Stimulated activated CD4-positive, alpha-beta T cell treated with anti-CD3 and anti-CD28 coated beads, Interleukin-12 subunit alpha, Interleukin-12 subunit beta, amount 100 ng/mL, for 4 hours (primary cell): ENCODE measurements around the gene ZNF839.
"Not testable (repeated sequence)": the region's sequence is repeated elsewhere in the genome, so short reads cannot be mapped to it uniquely, and the experiment has no call there.

Source experiments
- DNase-seq: peaks from one replicate; pipeline ENCODE4 v3.0.0-alpha.2; 2020

Gene ZNF839

DNA sequence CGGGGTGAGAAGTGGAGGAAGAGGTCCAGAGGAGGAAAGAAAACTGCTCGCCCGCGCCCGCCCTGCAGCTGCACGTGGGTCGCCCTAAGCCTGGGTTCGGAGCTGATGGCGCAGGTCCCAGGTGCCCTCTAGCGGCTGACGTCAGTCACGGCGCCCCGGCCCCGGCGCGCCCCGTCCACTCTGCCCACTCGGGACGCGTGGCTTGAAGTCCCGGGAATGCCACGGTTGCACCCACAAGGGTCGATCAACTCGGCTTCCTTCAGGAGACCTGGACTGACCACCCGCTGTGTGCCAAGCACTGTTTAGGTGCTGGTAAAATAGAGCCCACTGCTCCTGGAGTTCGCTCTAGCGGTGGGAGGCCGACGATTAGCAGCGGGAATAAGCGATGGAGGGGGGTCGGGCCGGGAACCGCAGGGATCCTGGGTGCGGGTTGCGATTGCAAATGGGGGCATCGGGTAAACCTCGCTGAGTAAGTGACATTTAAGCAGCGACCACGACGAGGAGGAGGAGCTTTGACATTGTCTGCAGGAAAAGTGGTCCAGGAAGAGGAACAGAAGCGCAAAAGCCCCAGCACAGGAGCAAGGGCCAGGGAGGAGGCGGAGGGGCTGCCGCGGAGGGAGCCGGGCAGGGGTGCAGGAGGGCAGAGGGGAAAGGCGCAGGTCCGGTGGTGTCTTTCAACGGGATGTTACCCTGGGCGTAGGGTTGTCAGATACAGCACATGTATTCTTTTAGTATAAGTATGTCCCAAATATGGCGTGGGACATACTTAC is 5.1 kb upstream of the ZNF839 start:
- peak; percentile 80 for DNase-seq

DNA sequence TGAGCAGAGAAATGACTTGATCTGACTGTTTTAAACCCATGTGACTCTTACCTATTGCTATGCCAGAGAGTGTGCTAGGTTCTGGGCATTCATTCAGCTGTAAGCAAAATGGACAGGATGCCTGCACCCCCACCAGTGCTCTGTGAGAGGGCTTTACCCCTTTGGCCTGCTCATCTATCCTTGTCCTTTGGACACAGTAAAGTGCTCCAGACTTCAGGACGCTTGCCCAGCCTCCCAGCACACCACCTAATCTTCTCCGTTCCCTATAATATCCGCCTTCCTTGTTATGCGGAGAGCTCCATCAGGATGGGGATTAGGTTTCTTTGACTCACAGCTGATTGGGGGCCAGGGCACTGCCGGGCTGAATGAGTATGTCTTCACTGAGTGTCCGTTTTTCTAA is 4.4 kb upstream of the ZNF839 start:
- no peak for DNase-seq

DNA sequence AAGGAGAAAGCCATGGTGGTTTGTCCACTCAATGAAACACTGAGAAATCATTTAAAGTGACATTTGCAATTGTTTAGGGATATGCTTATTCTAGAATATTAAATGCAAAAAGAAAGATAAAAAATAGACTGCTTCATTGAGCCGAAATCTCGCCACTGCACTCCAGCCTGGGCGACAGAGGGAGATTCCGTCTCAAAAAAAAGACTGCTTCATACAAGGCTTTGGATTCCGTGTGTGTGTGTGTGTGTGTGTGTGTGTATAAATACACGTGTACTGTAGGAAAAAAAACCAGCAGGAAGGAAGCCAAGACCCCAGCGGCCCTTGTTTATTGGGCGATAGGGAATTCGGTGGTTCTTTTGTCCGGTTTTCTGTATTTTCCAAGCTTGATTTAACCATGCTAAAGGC is 3.2 kb upstream of the ZNF839 start:
- DNase-seq = peak; percentile 16

DNA sequence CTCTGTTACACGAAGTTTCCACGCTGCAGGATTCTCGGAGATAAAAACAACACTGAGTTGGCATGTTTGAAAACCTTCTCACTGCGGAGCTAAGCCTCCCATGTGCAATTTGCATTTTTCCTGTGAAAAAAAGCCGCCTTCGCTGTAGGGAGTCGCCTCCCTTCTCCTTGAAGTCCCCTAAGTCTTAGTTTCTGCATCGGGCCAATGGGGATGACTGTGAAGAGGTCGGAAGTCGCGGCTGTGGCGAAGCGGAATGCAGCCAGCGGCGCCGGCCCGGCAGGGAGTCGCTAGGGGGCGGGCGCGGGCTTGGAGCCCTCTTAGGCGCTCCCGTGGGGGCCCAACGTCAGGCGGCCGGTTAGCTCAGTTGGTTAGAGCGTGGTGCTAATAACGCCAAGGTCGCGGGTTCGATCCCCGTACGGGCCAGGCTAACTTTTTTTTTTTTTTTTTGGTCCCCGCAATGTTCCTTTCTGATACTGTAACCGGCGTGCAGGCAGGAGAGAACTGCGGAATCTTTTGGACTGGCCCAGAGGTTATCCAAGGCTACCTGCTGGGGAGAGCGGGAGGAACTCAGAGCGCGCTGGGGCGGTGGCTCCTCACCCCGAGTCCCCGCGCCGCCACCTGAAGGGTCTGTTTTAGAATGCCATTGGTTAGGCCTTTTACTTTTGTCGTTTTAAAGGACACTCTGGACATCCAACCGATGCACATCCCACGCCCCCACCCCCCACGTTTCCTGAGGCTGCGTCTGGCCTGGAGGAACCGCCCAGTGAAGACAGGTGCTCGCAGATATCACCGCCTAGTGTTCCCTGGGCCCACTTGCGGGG is 2.6 kb upstream of the ZNF839 start:
- DNase-seq = peak; percentile 96

DNA sequence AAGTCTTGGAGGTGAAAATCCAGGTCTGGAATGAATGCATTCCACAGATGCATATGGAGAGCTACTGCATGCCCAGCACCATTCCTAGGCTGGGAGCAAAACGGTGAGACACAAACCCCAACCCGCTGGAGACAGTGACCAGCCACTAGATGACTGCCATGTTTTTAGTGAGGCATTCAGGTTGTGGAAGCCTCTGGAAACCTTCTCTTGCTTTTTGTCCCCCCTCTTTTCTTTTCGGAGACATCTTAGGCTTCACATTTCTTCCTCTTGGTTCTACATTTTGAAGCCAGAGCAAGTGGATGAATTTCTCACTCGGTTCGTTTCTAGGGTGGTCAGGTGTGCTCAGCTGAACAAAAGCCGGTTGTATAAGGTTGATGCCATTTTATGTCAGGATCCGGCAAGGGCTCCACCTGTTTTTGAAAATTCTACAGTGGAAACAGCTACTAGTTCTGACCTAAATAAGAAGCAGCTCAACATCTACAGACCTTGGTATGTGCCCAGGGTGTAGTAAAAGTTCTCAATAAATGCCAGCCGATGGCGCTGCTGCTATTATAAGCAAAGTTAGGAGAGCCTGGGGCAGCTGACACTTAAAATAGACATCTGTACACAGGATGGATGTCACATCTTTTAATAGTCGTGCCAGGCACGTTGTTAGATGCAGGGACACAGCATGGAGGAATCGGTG is 1.8 kb upstream of the ZNF839 start:
- DNase-seq = no peak

DNA sequence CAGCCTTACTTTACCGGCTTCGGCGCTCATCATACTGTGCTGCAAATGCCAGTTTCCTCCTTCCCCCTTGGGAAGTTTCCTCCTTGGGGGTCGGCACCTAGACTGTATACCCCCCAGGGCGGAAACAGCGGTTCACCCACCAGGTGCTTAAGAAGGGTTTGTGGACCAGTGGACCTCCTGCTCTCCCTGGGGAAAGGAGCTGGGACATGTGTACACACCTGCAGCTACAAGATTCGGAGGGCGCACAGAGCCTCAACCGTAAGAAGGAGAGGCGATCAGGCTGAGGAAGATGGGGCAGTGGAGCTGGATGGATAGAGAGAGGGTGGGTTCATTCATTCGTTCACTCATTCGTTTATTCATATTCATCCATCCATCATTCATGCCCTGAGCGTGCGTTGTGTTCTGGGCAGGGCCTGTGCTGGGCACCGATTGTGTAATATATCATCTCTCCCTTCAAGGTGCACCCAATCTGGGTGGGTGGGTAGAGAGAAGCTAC is 717 bp upstream of the ZNF839 start:
- DNase-seq = no peak

DNA sequence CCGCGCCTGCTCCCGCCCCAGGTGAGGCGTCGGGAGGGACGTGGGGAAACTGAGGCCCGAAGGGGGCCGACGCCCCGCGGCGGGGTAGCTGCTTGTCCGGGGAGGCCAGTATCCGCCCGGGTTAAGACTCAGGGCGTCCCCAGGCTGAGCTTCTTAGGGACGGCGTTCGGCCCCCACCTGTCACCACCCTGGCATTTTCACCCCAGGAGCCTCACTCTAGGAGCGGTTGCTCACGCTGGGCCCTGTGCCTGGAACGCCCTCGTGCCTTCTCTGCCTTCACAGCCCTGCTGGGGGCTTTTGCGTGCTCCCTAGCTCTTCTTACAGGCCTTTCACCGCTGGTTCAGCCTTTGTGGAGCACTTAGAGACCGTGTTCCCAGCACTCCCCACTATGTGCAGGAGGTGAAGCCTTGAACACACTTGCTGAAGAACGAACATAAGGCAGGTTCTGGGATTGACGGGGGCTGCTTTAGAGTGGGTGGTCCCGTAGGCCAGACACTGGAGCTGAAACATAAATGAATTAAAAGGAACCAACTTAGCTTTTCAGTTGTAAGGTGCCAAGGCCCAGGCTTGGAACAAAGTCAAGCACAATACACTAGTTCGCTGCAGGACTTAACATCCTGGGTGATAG is 601 bp downstream of the ZNF839 start:
- DNase-seq = peak; percentile 41

DNA sequence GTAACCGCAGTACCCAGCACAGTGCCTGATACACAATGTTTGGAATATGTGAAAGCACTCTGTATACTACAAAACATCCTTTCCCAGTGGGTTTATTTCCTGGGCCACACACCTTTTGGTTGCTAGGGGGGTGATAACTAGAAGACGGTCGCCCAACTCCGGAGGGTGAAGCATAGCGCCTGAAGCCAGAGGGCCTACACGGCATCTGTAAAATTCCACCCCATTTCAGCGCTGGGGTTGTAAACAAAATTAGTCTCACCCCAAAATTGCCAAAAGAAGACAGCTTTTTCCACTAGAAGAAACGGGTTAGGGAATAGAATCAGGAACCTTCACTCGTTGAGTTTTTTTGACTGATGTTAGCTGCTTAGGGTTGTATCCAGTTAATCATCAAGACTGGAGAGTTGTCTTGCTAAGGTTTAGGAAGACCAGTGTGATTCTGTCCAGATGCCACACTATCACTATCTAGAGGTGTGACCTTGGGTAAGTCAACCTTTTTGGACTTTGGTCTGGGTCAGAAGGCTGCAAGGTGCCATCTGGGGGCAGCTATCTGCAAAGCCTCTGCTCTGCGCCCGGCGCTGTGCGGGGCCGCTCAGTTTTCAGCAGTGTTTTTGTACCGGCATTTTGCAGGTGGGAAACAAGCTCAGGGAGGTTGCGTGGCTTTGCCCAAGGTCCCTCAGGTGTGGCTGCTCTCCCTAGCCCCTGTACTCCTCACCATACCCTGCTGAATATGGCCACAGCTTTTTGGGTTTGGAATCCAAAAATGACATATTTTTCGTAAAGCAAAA is 1.3 kb downstream of the ZNF839 start:
- DNase-seq = no peak

DNA sequence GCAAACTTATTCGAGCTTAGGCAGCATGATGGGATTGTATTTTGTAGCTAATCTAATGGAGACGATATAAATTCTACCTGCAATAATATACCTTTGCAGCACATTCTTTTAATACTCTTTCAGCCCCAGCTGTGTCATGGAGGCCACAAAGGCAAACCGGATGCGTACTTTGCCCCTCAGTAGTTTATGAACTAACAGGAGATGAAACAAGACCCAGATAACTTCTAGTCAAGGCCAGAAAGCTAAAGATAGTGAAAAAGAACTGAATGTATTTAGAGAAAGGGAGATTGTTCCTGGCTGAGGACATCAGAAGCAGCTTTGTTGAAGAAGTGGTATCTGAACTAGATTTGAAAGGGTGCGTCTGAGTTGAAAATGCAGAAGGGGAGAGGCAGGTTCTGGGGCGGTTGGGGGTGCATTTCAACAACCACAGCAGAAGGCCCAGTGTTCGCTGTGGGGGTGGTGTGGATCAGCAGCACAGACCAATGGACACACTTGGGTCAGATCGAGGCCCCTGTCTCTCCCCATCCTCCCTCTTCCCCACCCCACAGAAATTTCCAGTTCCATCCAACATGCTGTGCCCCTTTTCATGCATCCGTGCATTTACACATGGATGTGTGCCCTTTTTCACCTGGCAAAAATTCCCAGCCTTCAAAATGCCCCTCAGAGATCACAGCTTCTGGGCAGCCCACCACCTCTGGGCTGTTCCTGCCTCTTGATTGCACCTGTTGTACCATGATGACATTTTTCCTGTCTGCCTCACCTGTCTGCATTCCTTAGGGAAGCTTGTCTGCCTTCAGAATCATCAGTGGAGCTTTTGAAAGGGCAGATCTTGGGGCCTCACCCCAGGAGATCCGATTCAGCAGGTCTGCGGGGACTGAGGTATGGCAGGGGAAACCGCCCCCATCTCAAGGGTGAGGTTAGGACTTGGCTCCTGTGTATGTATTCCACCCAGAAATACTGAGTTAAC is 2.2 kb downstream of the ZNF839 start:
- no peak for DNase-seq

DNA sequence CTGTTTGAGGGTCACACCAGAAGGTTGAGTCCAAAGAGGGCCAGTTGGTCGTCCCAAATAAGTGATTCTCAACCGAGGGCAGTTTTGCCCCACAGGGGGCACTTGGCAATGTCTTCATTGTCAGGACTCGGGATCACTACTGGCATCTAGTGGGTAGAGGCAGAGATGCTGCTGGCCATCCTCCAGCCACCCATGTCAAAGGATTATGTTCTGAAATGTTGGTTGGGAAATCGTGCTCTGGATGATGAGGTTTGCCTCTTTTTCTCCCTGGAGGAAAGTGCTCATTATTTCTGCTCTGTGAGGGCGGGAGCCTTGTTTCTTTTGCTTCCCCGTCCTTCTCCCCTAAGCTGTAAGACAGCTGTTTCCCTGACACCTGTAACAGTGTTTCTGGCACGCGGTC is 3.6 kb downstream of the ZNF839 start:
- no peak for DNase-seq

DNA sequence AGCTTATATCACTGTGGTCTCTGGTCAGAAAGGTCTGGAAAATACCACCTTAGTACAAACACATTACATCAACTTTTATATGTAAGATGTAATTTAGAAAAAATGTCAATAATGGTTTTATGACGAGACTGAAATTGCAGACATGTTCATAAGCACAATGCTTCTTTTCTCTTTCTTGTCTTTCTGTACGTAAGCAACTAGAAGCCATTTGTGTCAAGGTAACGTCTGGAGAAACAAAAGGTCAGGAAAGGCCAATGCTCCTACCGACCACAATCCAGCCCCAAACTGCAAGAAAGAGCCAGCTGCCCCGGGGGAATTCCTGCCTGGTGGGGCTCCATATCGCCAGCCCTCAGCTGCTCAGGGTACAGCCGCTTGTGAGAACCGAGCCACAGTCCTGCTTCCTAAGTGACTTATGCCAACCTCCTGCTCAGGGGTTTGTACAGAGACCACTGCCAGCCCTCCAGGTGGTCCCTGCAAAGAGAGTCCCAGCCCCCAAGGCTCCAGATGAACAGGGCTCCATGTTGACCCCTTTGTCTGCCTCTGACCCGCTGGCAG is 6.3 kb downstream of the ZNF839 start:
- DNase-seq = no peak

DNA sequence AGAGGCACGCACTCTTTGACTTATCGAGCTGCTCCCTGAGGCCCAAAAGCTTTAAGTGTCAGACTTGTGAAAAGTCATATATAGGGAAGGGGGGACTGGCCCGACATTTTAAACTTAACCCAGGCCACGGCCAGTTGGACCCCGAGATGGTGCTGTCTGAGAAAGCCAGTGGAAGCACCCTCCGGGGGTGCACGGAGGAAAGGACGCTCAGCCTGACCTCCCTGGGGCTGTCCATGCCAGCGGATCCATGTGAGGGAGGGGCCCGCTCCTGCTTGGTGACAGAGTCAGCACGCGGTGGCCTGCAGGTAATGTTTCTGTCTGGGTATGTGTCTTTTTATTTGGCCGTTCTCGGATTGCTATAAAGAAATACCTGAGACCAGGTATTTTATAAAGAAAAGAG is 7.0 kb downstream of the ZNF839 start:
- no peak for DNase-seq

DNA sequence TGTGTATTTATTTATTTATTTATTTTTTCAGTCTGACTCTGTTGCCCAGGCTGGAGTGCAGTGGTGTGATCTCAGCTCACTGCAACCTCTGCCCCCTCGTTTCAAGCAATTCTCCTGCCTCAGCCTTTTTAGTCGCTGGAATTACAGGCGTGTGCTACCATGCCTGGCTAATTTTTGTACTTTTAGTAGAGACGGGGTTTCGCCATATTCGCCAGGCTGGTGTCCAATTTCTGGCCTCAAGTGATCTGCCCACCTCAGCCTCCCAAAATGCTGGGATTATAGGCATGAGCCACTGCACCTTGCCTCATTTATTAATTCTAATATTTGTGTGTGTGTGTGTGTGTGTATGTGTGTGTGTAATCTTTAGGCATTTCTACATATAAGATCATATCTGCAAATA is 9.8 kb downstream of the ZNF839 start:
- DNase-seq = not testable (repeated sequence)

DNA sequence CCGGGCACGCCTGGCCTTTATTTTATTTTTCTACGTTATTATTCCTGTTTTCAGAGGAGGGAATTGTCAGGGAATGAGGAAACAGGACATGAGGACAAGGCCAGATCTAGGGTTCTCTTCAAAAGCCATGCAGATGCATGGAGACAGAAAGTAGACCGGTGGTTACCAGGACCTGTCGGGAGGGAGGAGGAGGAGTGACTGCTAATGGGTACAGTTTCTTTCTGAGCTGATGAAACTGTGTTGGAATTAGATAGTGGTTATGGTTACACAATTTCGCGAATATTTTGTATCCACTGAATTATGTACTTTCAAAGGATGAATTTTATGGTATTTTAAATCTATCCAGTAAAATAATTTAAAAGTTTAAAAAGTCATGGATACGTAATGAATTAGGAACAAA is 11.3 kb downstream of the ZNF839 start:
- DNase-seq = no peak

DNA sequence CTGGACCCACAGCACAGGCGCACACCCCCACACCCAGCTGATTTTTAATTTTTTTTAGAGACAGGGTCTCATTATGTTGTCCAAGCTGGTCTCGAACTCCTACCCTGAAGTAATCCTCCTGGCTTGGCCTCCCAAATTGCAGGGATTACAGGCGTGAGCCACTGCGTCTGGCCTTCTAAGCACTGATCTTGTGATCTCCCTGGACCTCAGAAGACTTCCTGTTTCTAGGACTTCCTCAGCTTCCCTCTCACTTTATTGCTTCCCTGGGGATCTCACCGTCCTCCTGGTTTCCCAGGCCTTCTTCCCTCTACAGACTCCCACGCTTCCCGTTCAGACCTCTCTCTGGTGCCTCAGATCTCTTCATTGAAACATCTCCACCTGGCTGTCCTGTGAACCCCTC is 13.8 kb downstream of the ZNF839 start:
- no peak for DNase-seq

DNA sequence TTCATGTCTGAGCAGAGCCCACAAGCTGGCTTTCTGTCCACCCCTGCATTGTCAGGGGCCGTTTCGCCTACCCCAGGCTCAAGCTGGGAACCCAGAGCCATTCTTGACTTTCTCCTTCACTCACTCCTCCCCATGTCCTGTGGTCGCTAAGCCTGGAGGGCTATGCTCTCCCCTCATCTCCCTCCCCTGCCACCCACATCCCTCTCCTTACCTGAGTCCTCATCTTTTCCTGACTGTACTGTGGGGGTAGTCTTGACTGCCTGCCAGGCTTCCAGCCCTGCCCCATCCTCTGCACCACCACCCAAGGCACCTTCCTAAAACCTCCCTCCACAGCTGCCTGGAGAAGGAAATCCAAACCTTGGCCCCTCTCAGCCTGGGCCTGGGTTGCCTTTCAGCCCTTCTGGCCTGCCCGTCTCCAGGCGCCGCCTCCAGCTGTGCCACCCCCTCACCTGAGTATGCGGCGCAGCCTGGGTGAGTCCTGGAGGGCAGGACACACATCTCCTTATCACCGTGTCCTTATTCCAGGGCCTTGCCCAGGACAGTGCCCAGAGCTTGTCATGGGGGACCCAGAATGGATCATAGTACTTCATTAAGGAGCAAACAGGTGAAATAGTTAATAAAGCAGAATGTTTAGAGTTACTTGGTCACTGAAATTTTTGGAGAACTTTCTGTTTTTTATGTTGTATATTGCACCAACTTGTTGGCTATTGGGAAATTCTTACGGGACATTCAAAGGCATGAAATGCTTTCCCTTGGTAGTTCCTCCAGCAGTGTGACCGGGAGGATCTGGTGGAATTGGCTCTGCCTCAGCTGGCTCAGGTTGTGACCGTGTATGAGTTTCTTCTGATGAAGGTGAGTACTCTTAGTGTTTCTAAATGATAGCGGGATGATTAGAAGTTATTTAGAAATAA is 14.5 kb downstream of the ZNF839 start:
- DNase-seq = no peak

DNA sequence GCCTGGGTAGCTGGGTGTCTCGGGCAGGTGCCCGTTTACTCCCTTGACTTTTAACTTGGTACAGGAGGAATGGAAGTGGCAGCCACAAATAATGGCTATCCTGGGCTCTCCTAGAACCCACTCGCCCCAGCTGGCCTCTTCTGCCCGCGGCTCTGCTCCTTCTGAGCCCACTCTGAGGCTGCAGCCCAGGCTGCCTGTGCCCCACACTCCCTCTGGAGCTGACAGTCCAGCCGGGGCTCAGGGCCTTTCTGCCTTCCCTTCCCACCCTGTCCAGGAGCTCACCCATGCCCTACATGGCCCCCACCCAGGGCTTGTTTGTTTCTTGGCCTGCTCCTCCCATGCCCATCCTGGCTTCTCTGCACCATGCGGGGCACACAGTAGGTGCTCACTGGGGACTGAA is 15.6 kb downstream of the ZNF839 start:
- DNase-seq = no peak

DNA sequence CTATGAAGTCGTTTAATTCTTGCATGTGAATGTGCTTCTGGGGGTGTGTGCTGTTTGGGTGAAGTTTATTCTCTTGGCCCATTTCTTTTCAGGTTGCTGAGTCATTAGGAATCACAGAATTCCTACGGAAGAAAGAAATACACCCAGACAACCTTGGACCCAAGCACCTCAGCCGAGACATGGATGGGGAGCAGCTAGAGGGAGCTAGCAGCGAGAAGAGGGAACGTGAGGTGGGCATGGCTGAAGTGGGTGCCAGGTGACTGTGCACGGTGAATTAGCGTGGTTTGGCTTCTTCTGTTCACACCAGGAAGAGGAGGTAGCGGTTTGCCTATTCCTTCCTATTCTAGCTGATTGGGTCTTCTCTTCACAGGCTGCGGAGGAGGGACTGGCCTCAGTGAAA is 19.2 kb downstream of the ZNF839 start:
- no peak for DNase-seq

DNA sequence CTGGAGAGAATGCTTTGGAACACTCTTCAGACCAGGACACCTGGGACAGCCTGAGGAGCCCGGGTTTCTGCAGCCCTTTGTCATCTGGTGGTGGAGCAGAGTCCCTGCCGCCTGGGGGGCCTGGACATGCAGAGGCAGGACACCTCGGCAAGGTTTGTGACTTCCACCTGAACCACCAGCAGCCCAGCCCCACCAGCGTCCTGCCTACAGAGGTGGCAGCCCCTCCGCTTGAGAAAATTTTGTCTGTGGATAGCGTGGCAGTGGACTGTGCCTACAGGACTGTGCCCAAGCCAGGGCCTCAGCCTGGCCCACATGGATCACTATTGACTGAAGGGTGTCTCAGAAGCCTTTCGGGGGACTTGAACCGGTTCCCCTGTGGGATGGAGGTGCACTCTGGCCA is 22.0 kb downstream of the ZNF839 start:
- DNase-seq = no peak

DNA sequence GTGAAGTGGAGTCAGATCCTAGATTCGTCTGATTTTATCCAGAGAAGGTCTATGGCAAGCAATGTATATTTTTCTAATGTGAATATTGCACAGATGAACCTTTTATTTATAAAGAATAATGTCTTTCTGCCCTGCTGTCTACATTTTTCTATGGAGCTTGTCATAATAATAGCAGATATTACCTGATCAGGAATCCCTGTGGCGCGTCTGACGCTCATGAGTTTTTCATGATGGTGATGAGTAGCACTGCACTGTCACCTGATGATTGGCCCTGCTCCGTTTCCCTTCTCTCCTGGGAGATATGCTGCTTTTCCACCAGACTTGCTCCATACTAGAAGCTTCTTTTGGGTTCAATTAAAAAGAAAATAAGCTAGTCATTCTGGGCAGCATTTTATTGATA is 22.7 kb downstream of the ZNF839 start:
- no peak for DNase-seq
